HTR-8/SVneo (cell line): Measurements from ENCODE around the gene RUNDC3A.
"Not testable (repeated sequence)": the region's sequence is repeated elsewhere in the genome, so short reads cannot be mapped to it uniquely, and the experiment has no call there.

Source experiments
- DNase-seq: peaks from one replicate; pipeline ENCODE4 v3.0.0; 2011; ENCODE audit warnings: low spot score, mixed read lengths; ENCODE audit not compliant: insufficient read length
- FAIRE-seq: peaks from 2 replicates; lab custom pipeline; 2011; peaks lifted over from hg19 to GRCh38; lab: Jason Lieb, UNC

RUNDC3A gene

DNA sequence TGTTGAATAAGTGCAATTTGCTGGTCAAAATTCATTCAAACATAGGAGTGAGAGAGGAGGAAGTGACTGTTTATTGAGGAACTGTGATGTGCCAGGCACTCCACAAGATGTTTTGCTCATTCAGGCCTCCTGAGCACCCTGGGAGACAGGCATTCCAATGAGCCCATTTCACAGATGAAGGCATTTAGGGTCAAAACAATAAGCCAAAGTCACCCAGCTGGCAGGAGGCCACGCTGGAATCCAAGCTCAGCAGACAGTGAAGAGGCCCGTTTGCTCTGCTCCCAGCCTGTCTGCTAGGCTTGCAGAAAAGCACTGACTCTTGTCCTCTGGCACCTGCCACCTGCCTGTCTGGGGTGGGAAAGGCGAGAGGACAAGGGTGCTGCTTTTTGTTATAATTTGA, 26.3 kb downstream of the RUNDC3A start:
- FAIRE-seq = no peak
- DNase-seq = no peak

DNA sequence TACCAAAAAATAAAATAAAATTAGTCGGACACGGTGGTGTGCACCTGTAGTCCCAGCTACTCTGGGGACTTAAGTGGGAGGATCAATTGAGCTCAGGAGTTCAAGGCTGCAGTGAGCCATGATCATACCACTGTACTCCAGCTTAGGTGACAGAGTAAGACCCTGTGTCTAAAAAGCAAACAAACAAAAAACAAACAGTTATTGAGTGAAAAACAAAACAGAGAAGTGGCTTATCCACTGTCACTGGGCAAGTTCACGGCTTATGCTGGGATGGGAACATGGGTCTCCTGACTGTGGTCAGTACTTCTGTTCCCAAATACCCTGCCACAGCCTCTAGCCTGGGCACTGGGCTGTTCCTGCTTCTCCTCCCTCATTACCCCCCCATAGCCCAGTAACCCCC, 27.2 kb downstream of the RUNDC3A start:
- FAIRE-seq (no peak), DNase-seq (no peak)

DNA sequence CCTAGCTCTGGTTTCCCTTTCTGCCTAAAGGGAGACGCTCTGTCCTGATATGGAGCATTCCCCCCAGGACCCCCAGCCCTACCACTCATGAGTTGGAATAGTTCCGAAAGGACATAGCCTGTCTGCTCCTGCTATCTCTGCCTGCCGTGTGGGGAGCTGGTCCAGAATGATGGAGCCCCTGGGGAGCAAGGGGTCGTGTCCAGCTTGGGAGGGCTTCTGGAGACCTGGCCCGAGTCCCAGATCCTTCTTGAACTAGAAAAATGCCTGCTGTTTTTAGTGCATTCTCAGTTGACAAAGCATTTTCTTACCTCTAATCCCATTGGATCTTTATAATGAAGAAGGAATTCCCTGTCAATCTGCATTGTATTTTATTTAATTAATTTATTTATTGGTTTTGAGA, 27.6 kb downstream of the RUNDC3A start:
- FAIRE-seq (no peak), DNase-seq (no peak)

DNA sequence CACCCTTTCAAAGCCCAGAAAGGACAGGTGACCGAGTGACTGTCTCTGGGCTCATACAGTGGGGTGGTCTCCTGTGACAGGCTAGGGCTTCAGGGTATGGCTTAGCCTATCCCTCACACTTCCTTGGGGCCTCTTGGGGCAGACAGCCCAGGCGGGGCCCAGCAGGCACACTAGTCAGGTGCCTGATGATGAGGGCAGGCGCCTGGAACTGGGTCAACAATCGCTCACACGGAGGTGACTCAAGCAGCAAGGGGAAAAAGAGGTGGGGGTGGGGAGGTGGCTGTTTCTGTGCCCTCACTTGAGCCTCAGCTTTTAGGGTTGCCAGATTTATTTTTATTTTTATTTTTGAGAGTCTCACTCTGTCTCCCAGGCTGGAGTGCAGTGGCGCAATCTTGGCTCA, 30.3 kb downstream of the RUNDC3A start:
- DNase-seq = no peak
- FAIRE-seq = no peak

DNA sequence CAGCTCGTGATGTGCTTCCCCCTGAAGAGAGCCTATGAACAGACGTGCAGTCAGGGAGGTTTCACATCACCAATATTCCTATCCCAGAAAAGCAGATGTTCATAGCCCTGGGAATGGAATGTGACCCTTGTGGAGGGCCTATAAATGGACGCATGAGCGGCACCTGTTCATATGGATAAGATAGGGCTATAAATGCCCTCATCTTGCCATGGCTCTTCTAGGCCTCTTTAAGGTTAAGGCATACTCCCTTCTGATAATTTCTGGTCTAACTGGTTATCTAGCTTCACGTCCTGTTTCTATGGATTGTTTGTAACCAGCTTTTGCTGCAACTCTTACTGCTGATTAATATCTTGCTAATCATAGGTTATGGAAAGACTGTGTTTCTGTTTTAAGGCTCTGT, 32.2 kb downstream of the RUNDC3A start:
- DNase-seq, FAIRE-seq: not testable (repeated sequence)

DNA sequence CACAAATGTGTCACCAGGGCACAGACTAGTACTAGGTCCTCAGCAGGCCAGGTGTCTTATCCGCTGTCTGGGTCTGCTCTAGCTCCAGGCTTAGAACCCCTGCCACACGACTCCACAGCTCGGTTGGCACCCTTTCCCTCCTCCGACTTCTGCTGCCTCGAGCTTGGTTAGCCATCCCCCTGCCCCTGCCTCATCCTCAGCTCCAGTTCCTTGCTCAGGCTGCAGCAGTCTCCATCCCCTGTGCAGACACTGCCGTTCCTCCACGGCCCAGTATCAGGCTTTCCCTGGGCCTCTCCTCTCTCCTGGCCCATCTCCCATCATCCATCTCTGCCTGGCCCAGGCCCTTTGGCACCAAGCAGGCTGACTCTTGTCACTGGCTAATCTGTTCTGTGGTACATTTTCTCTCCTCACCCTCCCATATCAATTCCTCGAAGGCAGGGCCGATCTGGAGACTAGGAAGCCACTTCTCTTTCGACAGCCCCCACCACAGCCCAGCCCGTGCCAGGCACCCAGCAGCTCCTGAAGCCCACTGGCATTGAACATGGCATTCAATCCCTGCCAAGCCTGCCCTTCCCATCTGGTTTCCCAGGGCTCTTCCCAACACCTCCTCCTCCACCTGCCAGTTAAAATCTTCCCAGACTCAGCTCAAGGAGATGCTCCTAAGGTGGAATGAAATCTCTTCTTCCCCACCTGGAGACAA, 35.3 kb downstream of the RUNDC3A start:
- no peak for DNase-seq
- no peak for FAIRE-seq

DNA sequence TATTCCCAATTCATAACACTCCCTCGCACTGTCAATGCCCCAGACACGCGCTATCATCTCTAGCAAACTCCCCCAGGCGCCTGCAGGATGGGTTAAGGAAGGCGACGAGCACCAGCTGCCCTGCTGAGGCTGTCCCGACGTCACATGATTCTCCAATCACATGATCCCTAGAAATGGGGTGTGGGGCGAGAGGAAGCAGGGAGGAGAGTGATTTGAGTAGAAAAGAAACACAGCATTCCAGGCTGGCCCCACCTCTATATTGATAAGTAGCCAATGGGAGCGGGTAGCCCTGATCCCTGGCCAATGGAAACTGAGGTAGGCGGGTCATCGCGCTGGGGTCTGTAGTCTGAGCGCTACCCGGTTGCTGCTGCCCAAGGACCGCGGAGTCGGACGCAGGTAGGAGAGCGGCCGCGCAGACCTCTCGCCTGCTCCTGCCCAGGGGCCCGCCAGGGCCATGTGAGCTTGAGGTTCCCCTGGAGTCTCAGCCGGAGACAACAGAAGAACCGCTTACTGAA, 36.6 kb downstream of the RUNDC3A start, which contains the start of gene GRN:
Gene GRN (plus strand): TSS at position 364 of the 515 bp plus-strand sequence. CDS start 3,863 bp downstream, outside the sequence.
- DNase-seq (peak; percentile 100), FAIRE-seq (peak; percentile 99)

DNA sequence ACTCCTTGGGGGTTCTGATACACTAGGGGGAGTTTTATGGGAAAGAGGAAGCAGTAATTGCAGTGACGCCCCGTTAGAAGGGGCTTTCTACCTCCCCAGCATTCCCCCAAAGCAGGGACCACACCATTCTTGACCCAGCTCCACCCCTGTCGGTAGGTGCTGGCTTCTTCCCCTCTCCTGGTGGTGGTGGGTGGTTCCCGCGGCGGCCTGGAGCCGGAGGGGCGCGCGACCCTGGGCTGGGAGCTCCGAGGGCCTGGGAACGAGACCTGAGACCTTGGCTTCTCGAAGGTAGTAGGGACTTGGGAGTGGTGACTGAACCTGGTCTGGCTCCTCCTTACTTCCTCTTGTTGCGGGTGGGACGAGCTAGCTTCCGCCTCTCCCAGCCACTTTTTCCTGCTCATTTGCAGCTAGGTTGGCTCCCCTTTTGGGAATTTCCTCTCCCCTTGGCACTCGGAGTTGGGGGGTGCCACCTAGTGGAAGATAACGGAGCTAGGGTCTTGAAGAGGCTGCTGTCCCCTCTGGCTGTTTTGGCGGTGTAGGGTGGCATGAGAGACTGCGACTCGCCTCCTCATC, 37.1 kb downstream of the RUNDC3A start:
- FAIRE-seq (peak; percentile 73), DNase-seq (peak; percentile 80)

DNA sequence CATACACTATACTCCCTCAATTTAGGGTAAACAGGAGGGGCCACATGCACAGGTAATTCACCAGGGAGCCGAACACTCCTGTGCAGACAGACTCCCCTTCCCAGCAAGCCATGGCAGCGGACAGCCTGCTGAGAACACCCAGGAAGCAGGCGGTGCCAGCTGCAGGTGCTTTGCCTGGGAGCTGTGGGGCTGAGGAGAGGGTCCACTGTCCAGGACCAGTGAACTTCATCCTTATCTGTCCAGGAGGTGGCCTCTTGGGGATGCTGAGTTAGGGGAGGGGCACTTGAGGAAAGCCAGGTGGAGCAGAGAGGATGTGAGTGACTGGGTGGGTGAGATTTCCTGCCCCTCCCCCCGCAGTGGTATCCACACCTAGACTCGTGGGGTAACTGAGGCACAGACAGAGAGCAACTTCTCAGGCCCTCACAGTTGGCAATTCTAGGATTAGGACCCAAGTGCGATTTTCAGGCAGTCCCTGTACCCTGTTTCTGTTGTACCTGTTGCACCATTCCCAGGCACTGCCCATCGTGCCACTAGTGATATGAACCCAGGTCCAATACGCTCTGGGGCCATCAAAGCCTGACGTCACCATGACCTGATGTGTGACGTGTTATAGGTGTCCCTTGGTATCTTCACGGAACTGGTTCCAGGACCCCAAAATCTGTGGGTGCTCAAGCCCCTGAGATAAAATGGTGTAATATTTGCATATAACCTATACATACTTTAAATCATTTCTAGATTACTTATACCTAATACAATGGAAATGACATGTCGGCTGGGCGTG, 37.9 kb downstream of the RUNDC3A start:
- no peak for FAIRE-seq

DNA sequence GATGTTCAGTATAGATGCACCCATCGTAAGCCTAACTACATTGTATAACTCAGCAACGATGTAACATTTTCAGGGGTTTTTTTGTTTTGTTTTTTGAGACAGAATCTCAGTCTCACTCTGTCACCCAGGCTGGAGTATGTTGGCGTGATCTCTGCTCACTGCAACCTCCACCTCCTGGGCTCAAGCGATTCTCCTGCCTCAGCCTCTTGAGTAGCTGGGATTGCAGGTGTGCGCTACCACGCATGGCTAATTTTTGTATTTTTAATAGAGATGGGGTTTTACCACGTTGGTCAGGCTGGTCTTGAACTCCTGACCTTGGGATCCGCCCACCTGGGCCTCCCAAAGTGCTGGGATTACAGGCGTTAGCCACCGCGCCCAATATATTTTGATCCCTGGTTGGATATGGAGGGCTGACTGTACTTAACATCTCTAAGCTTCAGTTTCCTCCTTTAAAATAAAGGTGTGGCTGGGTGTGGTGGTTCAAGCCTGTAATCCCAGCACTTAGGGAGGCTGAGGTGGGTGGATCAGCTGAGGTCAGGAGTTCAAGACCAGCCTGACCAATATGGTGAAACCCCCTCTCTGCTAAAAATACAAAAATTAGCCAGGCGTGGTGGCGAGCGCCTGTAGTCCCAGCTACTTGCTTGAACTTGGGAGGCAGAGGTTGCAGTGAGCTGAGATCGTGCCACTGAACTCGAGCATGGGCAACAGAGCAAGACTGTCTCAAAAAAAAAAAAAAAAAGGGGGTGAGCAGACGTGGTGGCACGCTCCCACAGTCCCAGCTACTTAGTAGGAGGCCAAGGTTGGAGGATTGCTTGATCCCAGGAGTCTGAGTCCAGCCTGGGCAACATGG, 39.0 kb downstream of the RUNDC3A start:
- not testable (repeated sequence) for FAIRE-seq, DNase-seq

More for the DNA sequence above, 37.9 kb downstream of the RUNDC3A start:
- no peak for DNase-seq

DNA sequence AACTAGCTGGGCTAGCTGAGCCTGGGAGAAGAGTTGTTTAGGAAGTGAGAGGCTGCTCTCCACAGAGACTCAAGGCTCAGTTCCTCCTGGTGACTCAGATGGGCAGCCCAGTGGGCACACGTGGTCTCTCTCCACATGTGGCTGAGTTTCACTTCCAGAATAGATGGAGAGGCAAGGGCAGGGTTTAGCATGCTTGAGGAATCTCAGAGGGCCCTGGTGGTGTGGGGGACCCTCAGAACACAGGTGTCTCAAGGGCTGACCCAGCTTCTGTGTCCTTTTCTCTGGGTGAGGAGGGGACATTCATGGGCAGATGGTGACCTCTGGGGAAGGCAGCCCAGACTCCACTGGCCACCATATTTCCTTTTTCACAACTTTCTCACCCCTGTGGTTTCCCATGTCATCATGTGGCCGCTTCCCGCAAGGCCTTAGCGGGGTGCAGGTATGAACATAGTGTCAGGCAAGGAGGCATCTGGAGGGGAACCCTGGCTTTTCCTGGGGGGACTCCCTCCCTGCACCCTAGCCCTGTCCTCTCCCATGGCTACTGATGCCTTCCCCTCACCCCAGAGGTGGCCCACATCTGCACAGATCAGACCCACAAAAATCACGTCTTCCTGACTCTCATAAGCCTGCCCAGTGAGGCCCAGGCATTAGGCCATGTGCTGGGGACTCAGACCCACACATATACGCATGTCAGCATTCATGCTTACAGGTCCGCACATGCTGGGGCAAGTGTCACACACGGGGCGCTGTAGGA, 40.0 kb downstream of the RUNDC3A start:
- FAIRE-seq = no peak

DNA sequence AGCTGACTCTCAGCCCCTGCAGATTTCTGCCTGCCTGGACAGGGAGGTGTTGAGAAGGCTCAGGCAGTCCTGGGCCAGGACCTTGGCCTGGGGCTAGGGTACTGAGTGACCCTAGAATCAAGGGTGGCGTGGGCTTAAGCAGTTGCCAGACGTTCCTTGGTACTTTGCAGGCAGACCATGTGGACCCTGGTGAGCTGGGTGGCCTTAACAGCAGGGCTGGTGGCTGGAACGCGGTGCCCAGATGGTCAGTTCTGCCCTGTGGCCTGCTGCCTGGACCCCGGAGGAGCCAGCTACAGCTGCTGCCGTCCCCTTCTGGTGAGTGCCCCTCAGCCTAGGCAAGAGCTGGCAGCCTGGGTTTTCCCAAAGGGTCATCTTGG, 40.6 kb downstream of the RUNDC3A start:
- no peak for DNase-seq
- FAIRE-seq = no peak

More for the DNA sequence above, 40.0 kb downstream of the RUNDC3A start:
- DNase-seq = no peak

DNA sequence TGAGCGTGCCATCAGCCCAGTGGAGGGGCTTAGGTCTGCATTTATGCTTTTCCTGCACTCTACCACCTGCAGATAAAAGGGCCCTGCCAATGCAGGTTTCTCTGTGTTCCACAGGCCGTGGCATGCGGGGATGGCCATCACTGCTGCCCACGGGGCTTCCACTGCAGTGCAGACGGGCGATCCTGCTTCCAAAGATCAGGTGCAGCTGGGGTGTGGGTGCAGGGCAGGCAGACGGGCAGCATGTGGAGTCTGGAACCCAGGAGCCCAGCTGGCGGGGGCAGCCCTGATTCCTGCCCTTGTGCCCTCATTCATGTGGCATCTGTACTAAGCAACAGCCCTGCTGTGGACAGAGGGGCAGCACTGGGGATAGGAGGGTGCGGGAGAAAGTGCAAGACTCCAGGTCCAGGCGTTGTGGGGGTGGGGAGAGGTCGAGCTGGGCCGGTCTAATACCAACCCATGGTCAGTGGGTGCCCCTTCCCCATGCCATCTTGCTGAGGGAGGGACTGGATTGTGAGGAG, 41.2 kb downstream of the RUNDC3A start:
- DNase-seq (no peak), FAIRE-seq (no peak)

DNA sequence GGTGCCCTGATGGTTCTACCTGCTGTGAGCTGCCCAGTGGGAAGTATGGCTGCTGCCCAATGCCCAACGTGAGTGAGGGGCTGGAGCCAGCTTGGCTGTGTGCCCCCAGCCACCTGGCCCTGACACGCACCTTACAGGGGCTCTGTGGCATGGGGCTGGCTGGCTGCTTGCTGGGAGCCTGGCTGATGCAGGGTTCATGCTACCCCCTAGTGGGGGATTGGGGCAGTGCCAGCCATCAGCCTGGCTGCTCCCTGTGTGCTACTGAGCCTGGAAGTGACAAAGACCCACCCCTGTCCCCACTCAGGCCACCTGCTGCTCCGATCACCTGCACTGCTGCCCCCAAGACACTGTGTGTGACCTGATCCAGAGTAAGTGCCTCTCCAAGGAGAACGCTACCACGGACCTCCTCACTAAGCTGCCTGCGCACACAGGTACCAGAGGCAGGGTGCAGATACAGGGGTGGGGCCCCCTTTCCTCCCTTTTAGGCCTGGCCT, 42.4 kb downstream of the RUNDC3A start:
- FAIRE-seq (peak; percentile 93), DNase-seq (peak; percentile 84)

DNA sequence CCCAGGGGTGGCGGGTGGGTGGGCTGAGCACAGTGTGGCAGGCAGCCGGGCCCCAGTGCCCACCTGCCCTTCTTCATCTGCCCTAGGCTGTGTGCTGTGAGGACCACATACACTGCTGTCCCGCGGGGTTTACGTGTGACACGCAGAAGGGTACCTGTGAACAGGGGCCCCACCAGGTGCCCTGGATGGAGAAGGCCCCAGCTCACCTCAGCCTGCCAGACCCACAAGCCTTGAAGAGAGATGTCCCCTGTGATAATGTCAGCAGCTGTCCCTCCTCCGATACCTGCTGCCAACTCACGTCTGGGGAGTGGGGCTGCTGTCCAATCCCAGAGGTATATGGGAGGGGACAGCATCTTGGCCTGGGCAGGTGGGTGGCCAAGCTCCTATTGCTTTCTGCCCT, 43.1 kb downstream of the RUNDC3A start:
- DNase-seq = no peak
- peak; percentile 58 for FAIRE-seq

DNA sequence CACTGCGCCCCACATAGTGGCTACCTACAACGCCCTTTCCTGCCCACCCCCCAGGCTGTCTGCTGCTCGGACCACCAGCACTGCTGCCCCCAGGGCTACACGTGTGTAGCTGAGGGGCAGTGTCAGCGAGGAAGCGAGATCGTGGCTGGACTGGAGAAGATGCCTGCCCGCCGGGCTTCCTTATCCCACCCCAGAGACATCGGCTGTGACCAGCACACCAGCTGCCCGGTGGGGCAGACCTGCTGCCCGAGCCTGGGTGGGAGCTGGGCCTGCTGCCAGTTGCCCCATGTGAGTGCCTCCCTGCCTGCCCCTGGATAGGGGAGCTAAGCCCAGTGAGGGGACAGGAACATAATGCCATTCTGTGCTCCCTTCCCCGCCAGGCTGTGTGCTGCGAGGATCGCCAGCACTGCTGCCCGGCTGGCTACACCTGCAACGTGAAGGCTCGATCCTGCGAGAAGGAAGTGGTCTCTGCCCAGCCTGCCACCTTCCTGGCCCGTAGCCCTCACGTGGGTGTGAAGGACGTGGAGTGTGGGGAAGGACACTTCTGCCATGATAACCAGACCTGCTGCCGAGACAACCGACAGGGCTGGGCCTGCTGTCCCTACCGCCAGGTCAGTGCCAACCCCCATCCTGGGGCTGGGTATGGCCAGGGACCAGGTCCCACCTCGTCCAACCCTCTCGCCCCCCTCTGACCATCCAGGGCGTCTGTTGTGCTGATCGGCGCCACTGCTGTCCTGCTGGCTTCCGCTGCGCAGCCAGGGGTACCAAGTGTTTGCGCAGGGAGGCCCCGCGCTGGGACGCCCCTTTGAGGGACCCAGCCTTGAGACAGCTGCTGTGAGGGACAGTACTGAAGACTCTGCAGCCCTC, 43.8 kb downstream of the RUNDC3A start:
- peak; percentile 83 for FAIRE-seq
- no peak for DNase-seq

DNA sequence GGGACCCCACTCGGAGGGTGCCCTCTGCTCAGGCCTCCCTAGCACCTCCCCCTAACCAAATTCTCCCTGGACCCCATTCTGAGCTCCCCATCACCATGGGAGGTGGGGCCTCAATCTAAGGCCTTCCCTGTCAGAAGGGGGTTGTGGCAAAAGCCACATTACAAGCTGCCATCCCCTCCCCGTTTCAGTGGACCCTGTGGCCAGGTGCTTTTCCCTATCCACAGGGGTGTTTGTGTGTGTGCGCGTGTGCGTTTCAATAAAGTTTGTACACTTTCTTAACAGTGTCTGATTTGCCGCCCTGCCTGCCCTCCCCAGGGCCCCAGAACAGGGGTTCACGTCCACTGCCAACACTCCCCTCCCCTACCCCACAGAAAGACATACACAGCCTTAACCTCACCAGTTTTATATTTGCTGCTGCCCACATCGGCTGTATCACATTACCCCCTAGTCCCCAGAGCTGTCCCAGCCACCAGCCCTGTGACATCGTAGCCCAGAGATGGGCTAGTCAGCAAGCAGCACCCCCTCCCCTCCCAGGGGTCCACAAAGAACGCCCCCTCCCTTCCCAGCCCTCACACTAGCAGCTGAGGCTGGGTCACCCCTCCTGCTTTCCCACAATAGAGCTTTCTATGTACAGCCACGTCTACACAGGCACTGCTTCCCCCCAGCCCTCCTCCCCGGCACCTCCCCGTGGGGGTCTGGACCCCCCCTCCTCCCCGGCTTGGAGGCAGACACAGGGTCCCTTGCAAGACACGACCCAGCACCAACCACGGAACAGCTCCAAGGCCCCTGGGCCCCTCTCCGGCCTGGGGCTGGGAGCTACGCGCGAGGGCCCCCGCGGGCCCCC, 44.6 kb downstream of the RUNDC3A start:
- DNase-seq (no peak), FAIRE-seq (peak; percentile 28)
